NK-92 treated with Interleukin-12 subunit alpha and Interleukin-12 subunit beta, amount 100 ng/mL, for 24 hours (cell line): ENCODE data around the gene EHD1.
"Not testable (repeated sequence)": the region's sequence is repeated elsewhere in the genome, so short reads cannot be mapped to it uniquely, and the experiment has no call there.

ENCODE experiments used
- DNase-seq: peaks from one replicate; lab custom pipeline; 2025; lab: John Stamatoyannopoulos, UW

EHD1 gene

GRCh38 chr11:64856382-64857227 is 21.8 kb downstream of the EHD1 start:
- DNase-seq: peak; percentile 44

GRCh38 chr11:64855596-64856304 is 22.7 kb downstream of the EHD1 start:
- no peak for DNase-seq

DNA sequence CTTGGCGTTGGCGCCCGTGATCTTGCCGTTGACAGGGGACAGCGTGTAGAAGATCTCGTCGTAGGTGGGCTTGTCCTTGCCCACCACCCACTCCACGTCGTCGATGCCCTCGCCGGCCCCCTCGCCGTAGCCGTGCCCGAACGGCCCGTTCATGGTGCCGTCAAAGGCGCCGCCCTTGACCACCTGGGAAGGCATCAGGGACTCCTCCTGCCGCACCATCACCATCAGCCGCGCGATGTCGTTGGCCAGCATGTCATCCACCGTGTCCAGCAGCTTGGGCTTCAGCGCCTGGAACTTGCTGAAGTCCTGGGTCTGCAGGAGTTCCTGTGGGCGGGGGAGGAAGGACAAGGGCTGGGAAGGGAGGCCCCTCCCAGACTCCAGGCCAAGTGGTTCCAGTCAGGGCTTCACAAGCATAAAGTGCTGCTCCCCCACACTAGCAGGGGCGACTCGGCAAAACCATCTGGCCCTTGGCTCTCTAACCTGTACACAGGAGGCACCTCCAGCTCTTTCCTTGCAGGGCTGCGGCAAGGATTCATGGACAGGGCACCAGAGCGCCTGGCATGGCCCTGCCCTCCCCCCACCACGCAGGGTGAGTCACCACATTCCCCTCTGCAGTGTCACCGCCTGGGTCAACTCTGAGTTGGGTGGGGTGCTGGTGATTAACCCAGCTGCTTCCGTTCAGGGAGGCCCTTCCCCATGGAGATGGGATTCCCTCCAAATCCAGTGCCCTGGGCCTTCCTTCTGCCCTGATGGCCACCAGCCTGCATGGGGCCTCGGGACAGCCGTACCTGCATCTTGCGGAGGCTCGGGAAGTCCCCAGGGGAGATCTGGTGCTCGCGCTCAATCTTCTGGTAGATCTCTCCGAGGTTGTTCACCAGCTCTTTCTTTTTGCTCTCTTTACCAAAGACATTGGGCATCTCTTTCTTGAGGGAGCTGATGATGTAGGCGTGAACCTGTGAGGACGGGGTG is 23.6 kb downstream of the EHD1 start:
- DNase-seq: no peak

GRCh38 chr11:64854157-64854533 is 24.3 kb downstream of the EHD1 start:
- DNase-seq: no peak

- no peak for DNase-seq
Observed at GRCh38 chr11:64853709-64854108, 24.7 kb downstream of the EHD1 start.

DNA sequence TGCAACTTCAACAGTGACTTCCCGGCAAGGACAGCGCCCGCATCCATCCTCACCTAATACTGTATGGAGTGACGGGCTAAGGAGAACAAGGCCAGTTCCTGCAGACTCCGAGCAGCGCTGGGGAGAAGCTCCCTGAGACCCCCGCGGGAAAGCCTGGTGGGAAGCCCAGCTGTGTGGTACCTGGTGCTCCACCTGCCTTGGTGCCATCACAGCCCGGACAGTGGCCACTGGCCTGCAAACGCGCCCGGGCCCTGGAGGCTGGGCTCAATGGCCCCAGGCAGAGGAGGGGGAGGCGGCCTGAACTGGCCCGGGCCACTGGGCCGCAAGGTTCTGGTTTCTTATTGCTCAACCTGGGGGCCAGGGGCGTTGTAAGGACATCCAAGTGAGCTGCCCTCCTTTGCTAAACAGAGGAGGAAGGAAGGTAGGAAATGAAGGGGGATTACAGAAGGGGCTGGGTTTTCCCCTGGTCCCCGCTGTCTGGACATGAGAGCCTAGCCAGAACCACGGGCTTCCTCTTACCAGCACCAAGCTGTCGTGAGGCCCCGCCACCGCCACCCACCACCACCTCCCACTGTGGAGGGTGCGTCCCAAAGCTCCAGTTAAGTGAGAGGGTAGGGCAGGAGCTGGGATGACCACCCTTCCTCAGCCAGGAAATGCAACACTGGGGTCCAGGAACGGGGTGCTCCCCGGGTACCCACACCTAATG is 25.5 kb downstream of the EHD1 start:
- no peak for DNase-seq

DNA sequence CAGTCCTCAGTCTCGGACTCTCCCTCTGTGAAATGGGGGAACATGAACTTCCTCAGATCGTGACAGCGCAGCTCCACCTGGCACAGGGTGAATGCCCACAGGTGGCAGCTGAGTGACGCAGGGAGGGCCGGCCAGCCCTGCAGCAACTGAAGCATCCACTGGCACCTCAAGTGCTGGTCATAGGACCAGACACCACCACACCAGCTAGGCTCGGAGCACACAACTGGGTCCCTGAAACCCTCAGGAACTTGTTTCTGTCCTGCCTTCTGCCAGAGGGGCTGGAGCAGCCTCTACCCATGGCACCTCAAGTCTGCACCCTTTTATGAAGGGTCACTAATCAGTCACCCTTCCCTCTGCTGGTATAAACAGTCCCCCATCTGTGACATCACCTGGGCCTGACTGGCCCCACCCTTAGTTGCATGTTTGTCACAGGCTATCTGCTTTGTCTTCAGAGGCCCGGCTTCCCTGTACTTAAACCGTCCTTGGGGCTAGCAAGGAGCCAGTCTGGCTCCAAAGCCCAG is 26.5 kb downstream of the EHD1 start:
- DNase-seq: no peak

DNA sequence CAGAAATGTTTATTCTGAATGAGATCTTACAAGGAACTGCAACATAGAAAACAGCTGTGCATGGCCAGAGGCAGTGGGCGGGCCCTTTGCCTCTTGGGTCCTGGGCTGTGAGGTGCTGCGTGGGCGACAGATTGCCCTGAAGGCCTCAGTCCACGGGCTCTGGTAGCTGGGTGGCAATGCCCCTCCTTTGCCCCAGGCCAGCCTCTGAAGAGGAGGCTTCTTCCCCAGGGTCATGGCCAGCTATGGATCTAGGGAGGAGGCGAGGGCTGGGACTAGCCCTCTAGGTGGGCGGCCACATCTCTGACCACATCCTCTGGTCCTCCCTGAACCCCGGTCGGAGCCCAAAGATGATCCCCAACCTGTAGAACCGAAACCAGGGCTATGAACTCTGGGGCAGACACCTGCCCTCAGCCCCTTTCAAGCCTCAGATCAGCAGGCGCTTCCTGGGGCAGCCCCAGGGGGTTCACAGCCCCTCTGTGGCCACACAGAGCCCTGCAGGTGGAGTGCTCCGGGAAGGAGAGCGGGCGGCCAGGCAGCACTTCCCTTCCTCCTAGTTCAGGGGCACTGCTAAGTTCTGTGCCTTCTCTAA is 27.3 kb downstream of the EHD1 start:
- DNase-seq: peak; percentile 51

- DNase-seq: no peak
Observed at GRCh38 chr11:64849598-64850356, 28.6 kb downstream of the EHD1 start.

GRCh38 chr11:64848826-64849597 is 29.4 kb downstream of the EHD1 start:
- DNase-seq: no peak

- DNase-seq: no peak
Observed at GRCh38 chr11:64848214-64848825, 30.1 kb downstream of the EHD1 start.

GRCh38 chr11:64846998-64847666 is 31.3 kb downstream of the EHD1 start:
- DNase-seq: peak; percentile 84

- DNase-seq: not testable (repeated sequence)
Observed at GRCh38 chr11:64845776-64846129, 32.7 kb downstream of the EHD1 start.

DNA sequence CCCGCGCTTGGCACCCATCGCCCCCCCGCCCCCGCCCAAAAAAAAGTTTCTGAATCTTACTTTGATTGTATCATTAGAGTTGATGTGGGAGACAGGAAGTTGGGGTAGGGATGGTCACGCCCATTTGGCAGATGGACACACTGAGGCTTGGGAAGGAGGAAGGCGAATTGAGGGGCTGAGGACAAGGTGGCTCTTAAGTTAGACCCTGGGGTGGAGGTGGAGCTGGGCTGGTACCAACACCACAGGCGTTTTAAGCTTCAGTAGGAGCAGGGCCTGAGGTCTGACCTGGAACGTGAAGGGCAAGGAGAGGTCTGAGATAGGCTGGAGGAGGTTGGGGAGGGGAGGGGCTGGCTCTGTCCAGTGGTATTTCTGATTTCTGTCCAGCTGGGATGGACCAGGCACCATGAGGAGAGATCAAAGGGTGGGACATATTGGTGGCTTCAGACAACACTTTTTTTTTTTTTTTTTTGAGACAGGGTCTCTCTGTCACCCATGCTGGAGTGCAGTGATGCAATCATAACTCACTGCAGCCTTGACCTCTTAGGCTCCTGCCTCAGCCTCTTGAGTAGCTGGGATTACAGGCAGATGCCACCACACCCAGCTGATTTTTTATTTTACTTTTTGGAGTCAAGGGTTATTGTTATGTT is 33.2 kb downstream of the EHD1 start:
- no peak for DNase-seq

- DNase-seq: no peak
Observed at GRCh38 chr11:64844330-64845128, 33.9 kb downstream of the EHD1 start, which contains the start of gene CDC42BPG. TSS of gene CDC42BPG (minus strand) at chr11:64844653. CDS start at chr11:64844569, 84 bp downstream.

DNA sequence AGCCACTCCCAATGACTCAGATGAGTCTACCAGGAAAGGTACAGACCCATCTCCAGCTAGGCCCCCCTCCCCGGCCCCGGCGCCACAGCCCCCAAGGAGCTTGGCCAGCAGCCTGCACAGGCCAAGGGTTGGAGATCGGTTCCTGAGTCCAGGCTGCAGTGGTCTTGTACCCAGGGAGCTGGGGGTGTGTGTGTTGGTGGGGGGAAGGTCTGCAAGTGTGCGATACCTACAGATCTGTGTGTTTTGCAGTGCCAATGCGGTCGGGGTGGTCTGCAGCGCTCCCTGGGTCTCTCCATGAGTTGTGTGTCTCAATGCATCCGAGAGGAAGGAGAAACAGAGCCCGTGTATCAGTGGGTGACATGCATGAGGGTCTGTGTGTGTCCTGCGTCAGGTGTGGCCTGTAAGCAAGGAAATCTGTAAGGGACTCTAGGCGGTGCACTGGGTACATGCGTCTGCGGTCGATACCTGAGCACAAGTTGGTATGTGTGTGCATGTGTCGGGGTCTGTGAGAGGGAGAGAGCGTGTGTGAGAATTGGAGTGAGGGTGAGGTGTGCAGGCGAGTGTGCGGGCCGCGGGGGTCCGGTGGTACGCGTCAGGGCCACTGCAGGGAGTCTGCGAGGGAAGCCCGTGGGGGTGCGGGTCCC is 34.6 kb downstream of the EHD1 start:
- no peak for DNase-seq
